Ramos (cell line): Measurements from ENCODE around the gene HS6ST2.

Experiments
- in situ Hi-C: fragments of 300-500 bp; cut with MboI; formaldehyde crosslinking; loops from one replicate; pipeline ENCODE4 v1.14.3; 2022; ENCODE audit warnings: low sequenced_read_pairs; ENCODE audit not compliant: unreplicated experiment

The HS6ST2 gene

GRCh38 chrX:132810488-132810887 lies 147.9 kb downstream of the HS6ST2 start:
- in situ Hi-C loops, result no loop called here

GRCh38 chrX:132809581-132809980 lies 148.8 kb downstream of the HS6ST2 start:
- in situ Hi-C loops, result no loop called here

GRCh38 chrX:132807411-132808030 lies 150.9 kb downstream of the HS6ST2 start:
- in situ Hi-C loops, result no loop called here

- in situ Hi-C loops, result no loop called here
These were observed 156.4 kb downstream of the HS6ST2 start for GRCh38 chrX:132802033-132802432.

GRCh38 chrX:132795181-132795580 lies 163.2 kb downstream of the HS6ST2 start:
- in situ Hi-C loops, result no loop called here

GRCh38 chrX:132791714-132792113 lies 166.7 kb downstream of the HS6ST2 start:
- in situ Hi-C loops, result no loop called here

GRCh38 chrX:132790329-132790728 lies 168.1 kb downstream of the HS6ST2 start:
- in situ Hi-C loops, result no loop called here

GRCh38 chrX:132786217-132786616 lies 172.2 kb downstream of the HS6ST2 start:
- in situ Hi-C loops, result no loop called here

- in situ Hi-C loops, result no loop called here
These were observed 179.5 kb downstream of the HS6ST2 start for GRCh38 chrX:132778917-132779316.

GRCh38 chrX:132776486-132777210 lies 181.8 kb downstream of the HS6ST2 start:
- in situ Hi-C loops, result no loop called here

- in situ Hi-C loops, result no loop called here
These were observed 183.1 kb downstream of the HS6ST2 start for GRCh38 chrX:132775263-132775823.

GRCh38 chrX:132774010-132774714 lies 184.3 kb downstream of the HS6ST2 start:
- in situ Hi-C loops, result no loop called here

GRCh38 chrX:132769609-132770008 lies 188.8 kb downstream of the HS6ST2 start:
- in situ Hi-C loops, result no loop called here

- in situ Hi-C loops, result no loop called here
These were observed 192.0 kb downstream of the HS6ST2 start for GRCh38 chrX:132766452-132766851.

GRCh38 chrX:132763528-132763927 lies 194.9 kb downstream of the HS6ST2 start:
- in situ Hi-C loops, result no loop called here

- in situ Hi-C loops, result no loop called here
These were observed 199.7 kb downstream of the HS6ST2 start for GRCh38 chrX:132758759-132759158.

GRCh38 chrX:132757066-132757623 lies 201.3 kb downstream of the HS6ST2 start:
- in situ Hi-C loops, result no loop called here

GRCh38 chrX:132756439-132756838 lies 202.0 kb downstream of the HS6ST2 start:
- in situ Hi-C loops, result no loop called here

GRCh38 chrX:132751063-132751690 lies 207.3 kb downstream of the HS6ST2 start:
- in situ Hi-C loops, result no loop called here

- in situ Hi-C loops, result no loop called here
These were observed 207.9 kb downstream of the HS6ST2 start for GRCh38 chrX:132750331-132751062.
